Liver (tissue), 3 donors: ENCODE data around the gene ST6GALNAC5.

Source experiments
- EGR1 ChIP-seq, 2 donors: IDR thresholded peaks; 2 replicates each; pipeline ENCODE4 v1.6.1; 2016 to 2018; ENCODE audit warnings: antibody characterized with exemption in 2 of 2, low read depth in 2 of 2
- GABPA ChIP-seq, 2 donors: IDR thresholded peaks in 1 of 2; conservative IDR thresholded peaks in 1 of 2; 2 replicates each; pipeline ENCODE4 v1.6.1; 2016; ENCODE audit warnings: antibody characterized with exemption in 2 of 2, mild to moderate bottlenecking in 1 of 2, moderate library complexity in 1 of 2
- JUND ChIP-seq, 2 donors: IDR thresholded peaks; 2 replicates each; pipeline ENCODE4 v1.6.1; 2016; ENCODE audit warnings: antibody characterized with exemption in 2 of 2
- RAD21 ChIP-seq, 2 donors: IDR thresholded peaks; 2 replicates each; pipeline ENCODE4 v1.6.1; 2016; ENCODE audit warnings: antibody characterized with exemption in 2 of 2, mild to moderate bottlenecking in 2 of 2
- RXRA ChIP-seq, 2 donors: IDR thresholded peaks; 2 replicates each; pipeline ENCODE4 v1.6.1; 2017 to 2018; ENCODE audit warnings: antibody characterized with exemption in 2 of 2, mild to moderate bottlenecking in 1 of 2
- SP1 ChIP-seq: IDR thresholded peaks from 2 replicates; pipeline ENCODE4 v1.6.1; 2018; ENCODE audit warnings: antibody characterized with exemption, mild to moderate bottlenecking
- TAF1 ChIP-seq: conservative IDR thresholded peaks from 2 replicates; pipeline ENCODE4 v1.6.1; 2016; ENCODE audit warnings: antibody characterized with exemption, mild to moderate bottlenecking
- TF ChIP-seq, protein P1 (sequence below): fragments of 150-350 bp; IDR thresholded peaks from 2 replicates; pipeline ENCODE4 v1.5.1; 2017; ENCODE audit warnings: improper control_type of control experiment, low read depth, low read length; ENCODE audit not compliant: missing input control
- TF ChIP-seq, protein P2 (sequence below): IDR thresholded peaks from 2 replicates; pipeline ENCODE4 v1.6.1; 2016; ENCODE audit warnings: antibody characterized with exemption, mild to moderate bottlenecking
- TF ChIP-seq, protein P3 (sequence below): IDR thresholded peaks from 2 replicates; pipeline ENCODE4 v1.6.1; 2016; ENCODE audit warnings: antibody characterized with exemption
- donor health status: healthy.
- donor health status: healthy.

DNA sequence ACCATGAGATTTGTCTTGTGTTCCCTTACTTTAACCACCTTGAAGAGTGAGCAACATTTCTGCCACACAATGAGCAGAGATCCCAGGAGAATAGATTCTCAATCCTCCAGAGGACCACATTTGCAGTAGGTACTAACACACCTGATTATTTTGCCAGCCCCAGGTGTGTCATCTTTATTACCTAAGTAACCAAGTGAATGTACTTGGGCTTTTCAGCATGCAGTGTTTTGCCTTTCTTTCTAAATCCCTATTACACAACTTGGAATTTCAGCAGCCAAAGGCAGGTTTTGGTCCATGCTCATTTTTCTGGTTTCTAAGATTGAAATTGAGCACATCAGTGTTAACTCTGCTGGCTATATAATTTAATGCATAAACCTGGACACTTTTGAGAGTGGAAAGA is 43.2 kb upstream of the ST6GALNAC5 start:
- TF ChIP-seq EGR1 (IDR thresholded peaks at IDR 0.05; ENCODE audit: low read depth in 2 of 2), result no peak
- TF ChIP-seq, protein P1, sequence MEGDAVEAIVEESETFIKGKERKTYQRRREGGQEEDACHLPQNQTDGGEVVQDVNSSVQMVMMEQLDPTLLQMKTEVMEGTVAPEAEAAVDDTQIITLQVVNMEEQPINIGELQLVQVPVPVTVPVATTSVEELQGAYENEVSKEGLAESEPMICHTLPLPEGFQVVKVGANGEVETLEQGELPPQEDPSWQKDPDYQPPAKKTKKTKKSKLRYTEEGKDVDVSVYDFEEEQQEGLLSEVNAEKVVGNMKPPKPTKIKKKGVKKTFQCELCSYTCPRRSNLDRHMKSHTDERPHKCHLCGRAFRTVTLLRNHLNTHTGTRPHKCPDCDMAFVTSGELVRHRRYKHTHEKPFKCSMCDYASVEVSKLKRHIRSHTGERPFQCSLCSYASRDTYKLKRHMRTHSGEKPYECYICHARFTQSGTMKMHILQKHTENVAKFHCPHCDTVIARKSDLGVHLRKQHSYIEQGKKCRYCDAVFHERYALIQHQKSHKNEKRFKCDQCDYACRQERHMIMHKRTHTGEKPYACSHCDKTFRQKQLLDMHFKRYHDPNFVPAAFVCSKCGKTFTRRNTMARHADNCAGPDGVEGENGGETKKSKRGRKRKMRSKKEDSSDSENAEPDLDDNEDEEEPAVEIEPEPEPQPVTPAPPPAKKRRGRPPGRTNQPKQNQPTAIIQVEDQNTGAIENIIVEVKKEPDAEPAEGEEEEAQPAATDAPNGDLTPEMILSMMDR, result no peak
- TF ChIP-seq GABPA (IDR thresholded peaks at IDR 0.05 in 1 of 2, conservative IDR thresholded peaks at IDR 0.05 in 1 of 2), result no peak
- TF ChIP-seq, protein P2, sequence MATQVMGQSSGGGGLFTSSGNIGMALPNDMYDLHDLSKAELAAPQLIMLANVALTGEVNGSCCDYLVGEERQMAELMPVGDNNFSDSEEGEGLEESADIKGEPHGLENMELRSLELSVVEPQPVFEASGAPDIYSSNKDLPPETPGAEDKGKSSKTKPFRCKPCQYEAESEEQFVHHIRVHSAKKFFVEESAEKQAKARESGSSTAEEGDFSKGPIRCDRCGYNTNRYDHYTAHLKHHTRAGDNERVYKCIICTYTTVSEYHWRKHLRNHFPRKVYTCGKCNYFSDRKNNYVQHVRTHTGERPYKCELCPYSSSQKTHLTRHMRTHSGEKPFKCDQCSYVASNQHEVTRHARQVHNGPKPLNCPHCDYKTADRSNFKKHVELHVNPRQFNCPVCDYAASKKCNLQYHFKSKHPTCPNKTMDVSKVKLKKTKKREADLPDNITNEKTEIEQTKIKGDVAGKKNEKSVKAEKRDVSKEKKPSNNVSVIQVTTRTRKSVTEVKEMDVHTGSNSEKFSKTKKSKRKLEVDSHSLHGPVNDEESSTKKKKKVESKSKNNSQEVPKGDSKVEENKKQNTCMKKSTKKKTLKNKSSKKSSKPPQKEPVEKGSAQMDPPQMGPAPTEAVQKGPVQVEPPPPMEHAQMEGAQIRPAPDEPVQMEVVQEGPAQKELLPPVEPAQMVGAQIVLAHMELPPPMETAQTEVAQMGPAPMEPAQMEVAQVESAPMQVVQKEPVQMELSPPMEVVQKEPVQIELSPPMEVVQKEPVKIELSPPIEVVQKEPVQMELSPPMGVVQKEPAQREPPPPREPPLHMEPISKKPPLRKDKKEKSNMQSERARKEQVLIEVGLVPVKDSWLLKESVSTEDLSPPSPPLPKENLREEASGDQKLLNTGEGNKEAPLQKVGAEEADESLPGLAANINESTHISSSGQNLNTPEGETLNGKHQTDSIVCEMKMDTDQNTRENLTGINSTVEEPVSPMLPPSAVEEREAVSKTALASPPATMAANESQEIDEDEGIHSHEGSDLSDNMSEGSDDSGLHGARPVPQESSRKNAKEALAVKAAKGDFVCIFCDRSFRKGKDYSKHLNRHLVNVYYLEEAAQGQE, result no peak
- no peak for TF ChIP-seq RXRA (IDR thresholded peaks at IDR 0.05)
- no peak for TF ChIP-seq JUND (IDR thresholded peaks at IDR 0.05)
- TF ChIP-seq, protein P3, sequence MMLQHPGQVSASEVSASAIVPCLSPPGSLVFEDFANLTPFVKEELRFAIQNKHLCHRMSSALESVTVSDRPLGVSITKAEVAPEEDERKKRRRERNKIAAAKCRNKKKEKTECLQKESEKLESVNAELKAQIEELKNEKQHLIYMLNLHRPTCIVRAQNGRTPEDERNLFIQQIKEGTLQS, result no peak
- no peak for TF ChIP-seq SP1
- TF ChIP-seq TAF1, result no peak
- TF ChIP-seq RAD21 (IDR thresholded peaks at IDR 0.05), result no peak
